T-helper 2 cell treated with Interferon-gamma antibody and Interleukin-4, amounts not matched to agents 5 μg/mL and 100 μg/mL, for 36 hours (primary cell): ENCODE data around the gene FBXL15.

Source experiments
- DNase-seq: peaks from one replicate; pipeline ENCODE4 v3.0.0; 2021; ENCODE audit warnings: low spot score
- H3K27ac Mint-ChIP-seq: one replicate; pipeline ENCODE4 v1.8.0; 2021; ENCODE audit warnings: mild to moderate bottlenecking, mixed read lengths
- H3K27me3 Mint-ChIP-seq: one replicate; pipeline ENCODE4 v1.8.0; 2021; ENCODE audit warnings: low read depth, mixed read lengths
- H3K36me3 Mint-ChIP-seq: one replicate; pipeline ENCODE4 v1.8.0; 2021; ENCODE audit warnings: low read depth, mixed read lengths
- H3K4me1 Mint-ChIP-seq: one replicate; pipeline ENCODE4 v1.8.0; 2021; ENCODE audit warnings: low read depth, mixed read lengths
- H3K4me3 Mint-ChIP-seq: one replicate; pipeline ENCODE4 v1.8.0; 2022; ENCODE audit warnings: mild to moderate bottlenecking, moderate library complexity, mixed read lengths
- H3K9me3 Mint-ChIP-seq: one replicate; pipeline ENCODE4 v1.8.0; 2021; ENCODE audit warnings: mixed read lengths

Gene FBXL15

GRCh38 chr10:102401735-102402511, 18.7 kb upstream of the FBXL15 start:
- Mint-ChIP-seq H3K4me1 (peaks cover 12% of the 10 kb centered on the region), H3K9me3 (no peaks in the 10 kb centered on the region), H3K36me3 (peaks cover 37% of the 10 kb centered on the region), H3K4me3 (no peak overlapping the region), H3K27ac (no peak overlapping the region), H3K27me3 (no peaks in the 10 kb centered on the region)
- DNase-seq = no peak

GRCh38 chr10:102402512-102402896, 18.1 kb upstream of the FBXL15 start:
- H3K4me1 Mint-ChIP-seq = peaks cover 8% of the 10 kb centered on the region
- no peak overlapping the region for H3K4me3 Mint-ChIP-seq
- no peak overlapping the region for H3K27ac Mint-ChIP-seq
- no peak for DNase-seq
- peaks cover 32% of the 10 kb centered on the region for H3K36me3 Mint-ChIP-seq
- H3K9me3 Mint-ChIP-seq = no peaks in the 10 kb centered on the region
- no peaks in the 10 kb centered on the region for H3K27me3 Mint-ChIP-seq

- Mint-ChIP-seq H3K27me3 (peaks cover 3% of the 10 kb centered on the region), H3K36me3 (peaks cover 26% of the 10 kb centered on the region), H3K27ac (no peak overlapping the region), H3K4me1 (peaks cover 4% of the 10 kb centered on the region), H3K4me3 (no peak overlapping the region), H3K9me3 (no peaks in the 10 kb centered on the region)
- no peak for DNase-seq
These were observed 17.5 kb upstream of the FBXL15 start for GRCh38 chr10:102403115-102403514.

- Mint-ChIP-seq H3K4me3 (no peak overlapping the region), H3K27me3 (peaks cover 9% of the 10 kb centered on the region), H3K9me3 (no peaks in the 10 kb centered on the region), H3K4me1 (peaks cover 7% of the 10 kb centered on the region), H3K27ac (no peak overlapping the region), H3K36me3 (peaks cover 19% of the 10 kb centered on the region)
- no peak for DNase-seq
These were observed 16.1 kb upstream of the FBXL15 start for GRCh38 chr10:102404361-102405107.

- Mint-ChIP-seq H3K9me3 (no peaks in the 10 kb centered on the region), H3K27me3 (peaks cover 15% of the 10 kb centered on the region), H3K4me1 (peaks cover 13% of the 10 kb centered on the region), H3K36me3 (peaks cover 15% of the 10 kb centered on the region), H3K4me3 (no peak overlapping the region), H3K27ac (no peak overlapping the region)
- no peak for DNase-seq
These were observed 15.5 kb upstream of the FBXL15 start for GRCh38 chr10:102405108-102405571.

- Mint-ChIP-seq H3K36me3 (peaks cover 10% of the 10 kb centered on the region), H3K4me1 (peaks cover 14% of the 10 kb centered on the region), H3K9me3 (no peaks in the 10 kb centered on the region), H3K27ac (no peak overlapping the region), H3K4me3 (no peak overlapping the region), H3K27me3 (peaks cover 17% of the 10 kb centered on the region)
- no peak for DNase-seq
These were observed 15.0 kb upstream of the FBXL15 start for GRCh38 chr10:102405632-102406031.

- no peak for DNase-seq
- Mint-ChIP-seq H3K9me3 (no peaks in the 10 kb centered on the region), H3K36me3 (peaks cover 4% of the 10 kb centered on the region), H3K4me1 (peaks cover 22% of the 10 kb centered on the region), H3K4me3 (no peak overlapping the region), H3K27me3 (peaks cover 28% of the 10 kb centered on the region), H3K27ac (no peak overlapping the region)
These were observed 13.8 kb upstream of the FBXL15 start for GRCh38 chr10:102406815-102407214.

GRCh38 chr10:102407425-102408130, 13.1 kb upstream of the FBXL15 start:
- Mint-ChIP-seq H3K36me3 (no peaks in the 10 kb centered on the region), H3K27me3 (peaks cover 28% of the 10 kb centered on the region), H3K4me3 (peak overlapping the region; percentile 70), H3K27ac (no peak overlapping the region), H3K9me3 (no peaks in the 10 kb centered on the region), H3K4me1 (peaks cover 22% of the 10 kb centered on the region)
- no peak for DNase-seq

GRCh38 chr10:102408131-102408727, 12.4 kb upstream of the FBXL15 start:
- Mint-ChIP-seq H3K36me3 (no peaks in the 10 kb centered on the region), H3K4me3 (peak overlapping the region; percentile 70), H3K27me3 (peaks cover 31% of the 10 kb centered on the region), H3K9me3 (no peaks in the 10 kb centered on the region), H3K4me1 (peaks cover 27% of the 10 kb centered on the region), H3K27ac (no peak overlapping the region)
- DNase-seq = no peak

GRCh38 chr10:102408728-102409603, 11.7 kb upstream of the FBXL15 start:
- no peaks in the 10 kb centered on the region for H3K36me3 Mint-ChIP-seq
- H3K27me3 Mint-ChIP-seq = peaks cover 32% of the 10 kb centered on the region
- H3K27ac Mint-ChIP-seq = peak overlapping the region; percentile 27

GRCh38 chr10:102409604-102410428, 10.8 kb upstream of the FBXL15 start:
- Mint-ChIP-seq H3K4me3 (peak overlapping the region; percentile 80), H3K4me1 (peaks cover 27% of the 10 kb centered on the region), H3K36me3 (no peaks in the 10 kb centered on the region), H3K27me3 (peaks cover 32% of the 10 kb centered on the region), H3K27ac (peak overlapping the region; percentile 27), H3K9me3 (no peaks in the 10 kb centered on the region)
- DNase-seq = no peak

More at GRCh38 chr10:102408728-102409603, 11.7 kb upstream of the FBXL15 start:
- Mint-ChIP-seq H3K9me3 (no peaks in the 10 kb centered on the region), H3K4me3 (peak overlapping the region; percentile 80), H3K4me1 (peaks cover 27% of the 10 kb centered on the region)
- peak; percentile 85 for DNase-seq

- Mint-ChIP-seq H3K27me3 (peaks cover 32% of the 10 kb centered on the region), H3K4me3 (peak overlapping the region; percentile 80), H3K4me1 (peaks cover 27% of the 10 kb centered on the region), H3K9me3 (no peaks in the 10 kb centered on the region), H3K27ac (peak overlapping the region; percentile 0), H3K36me3 (no peaks in the 10 kb centered on the region)
- DNase-seq = peak; percentile 72
These were observed 10.1 kb upstream of the FBXL15 start for GRCh38 chr10:102410429-102411073.
